Activated CD4-positive, alpha-beta memory T cell treated with anti-CD3 and anti-CD28 coated beads, Interleukin-2, amount 10 ng/mL, durations not matched to agents 7 days and 5 days (primary cell): ENCODE data around the gene ELMO3. TPM values are rescaled to one million over a fixed set of nuclear protein-coding genes. Genes with fewer than 3 reads are reported as not detected.

Source experiments
- CTCF ChIA-PET: fragments of 350-600 bp; sonication (Branson Sonifier 250); formaldehyde crosslinking; loops from one replicate; lab custom pipeline; 2021; ENCODE audit warnings: antibody characterized with exemption, inconsistent platforms; lab: Charles Lee
- POLR2A ChIA-PET: fragments of 350-600 bp; sonication (Branson Sonifier 250); formaldehyde crosslinking; loops from one replicate; lab custom pipeline; 2021; ENCODE audit warnings: antibody characterized with exemption; lab: Charles Lee
- DNase-seq: peaks from one replicate; pipeline ENCODE4 v3.0.0-alpha.2; 2020
- H3K27ac Mint-ChIP-seq: one replicate; pipeline ENCODE4 v1.8.0; 2021; ENCODE audit warnings: mild to moderate bottlenecking, mixed read lengths
- H3K27me3 Mint-ChIP-seq: one replicate; pipeline ENCODE4 v1.8.0; 2021; ENCODE audit warnings: mixed read lengths
- H3K36me3 Mint-ChIP-seq: one replicate; pipeline ENCODE4 v1.8.0; 2021; ENCODE audit warnings: low read depth, mixed read lengths
- H3K4me1 Mint-ChIP-seq: one replicate; pipeline ENCODE4 v1.8.0; 2021; ENCODE audit warnings: mixed read lengths
- H3K4me3 Mint-ChIP-seq: one replicate; pipeline ENCODE4 v1.8.0; 2021; ENCODE audit warnings: mild to moderate bottlenecking, mixed read lengths
- H3K9me3 Mint-ChIP-seq: one replicate; pipeline ENCODE4 v1.8.0; 2021; ENCODE audit warnings: mixed read lengths
- total RNA-seq, 2 experiments: library from RNA; stranded (reverse); gene quantifications; one replicate each; pipeline ENCODE4 v1.2.3, GENCODE V29; 2021

ELMO3 gene
- total RNA-seq, 2 experiments from 2014 or later: 7.3 to 8.3 TPM

- no peak overlapping the region for H3K4me3 Mint-ChIP-seq
- peaks cover 12% of the 10 kb centered on the region for H3K4me1 Mint-ChIP-seq
- H3K27ac Mint-ChIP-seq: no peak overlapping the region
- H3K9me3 Mint-ChIP-seq: no peaks in the 10 kb centered on the region
- DNase-seq: no peak
- CTCF ChIA-PET: no interaction called here
- H3K27me3 Mint-ChIP-seq: no peaks in the 10 kb centered on the region
- POLR2A ChIA-PET: interaction anchor here (1.2 kb wide), 1 partner anchor 9 kb away, joined by 3 read pairs; no protein-coding TSS in a partner anchor
- H3K36me3 Mint-ChIP-seq: no peaks in the 10 kb centered on the region
Measured at GRCh38 chr16:67216612-67217490, 17.9 kb downstream of the ELMO3 start.

DNA sequence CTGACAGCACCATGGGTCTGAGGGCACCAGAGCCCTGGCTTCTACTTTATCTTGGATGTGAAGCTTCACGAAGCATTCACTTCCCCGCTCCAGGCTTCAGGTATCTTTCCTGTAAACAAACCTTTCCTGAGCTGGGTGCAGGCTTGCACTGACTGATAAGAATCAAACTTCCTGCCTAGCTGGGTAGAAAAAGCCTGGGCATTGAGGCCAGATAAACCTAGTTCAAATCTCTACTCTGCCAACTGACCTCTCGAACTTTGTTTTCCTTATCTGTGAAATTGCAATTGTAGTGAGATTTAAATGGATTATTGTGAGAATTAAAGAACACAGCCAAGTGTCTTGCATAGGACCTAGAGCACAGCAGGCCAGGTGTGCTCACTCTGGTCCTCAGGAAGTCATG lies 25.1 kb downstream of the ELMO3 start:
- peak overlapping the region; percentile 67 for H3K27ac Mint-ChIP-seq
- POLR2A ChIA-PET: interaction anchor here (0.6 to 1.7 kb wide), 4 partner anchors 13 to 241 kb away, joined by 3 to 5 read pairs (median 3); partner anchors contain the start of gene FHOD1
- peaks cover 57% of the 10 kb centered on the region for H3K4me1 Mint-ChIP-seq

DNA sequence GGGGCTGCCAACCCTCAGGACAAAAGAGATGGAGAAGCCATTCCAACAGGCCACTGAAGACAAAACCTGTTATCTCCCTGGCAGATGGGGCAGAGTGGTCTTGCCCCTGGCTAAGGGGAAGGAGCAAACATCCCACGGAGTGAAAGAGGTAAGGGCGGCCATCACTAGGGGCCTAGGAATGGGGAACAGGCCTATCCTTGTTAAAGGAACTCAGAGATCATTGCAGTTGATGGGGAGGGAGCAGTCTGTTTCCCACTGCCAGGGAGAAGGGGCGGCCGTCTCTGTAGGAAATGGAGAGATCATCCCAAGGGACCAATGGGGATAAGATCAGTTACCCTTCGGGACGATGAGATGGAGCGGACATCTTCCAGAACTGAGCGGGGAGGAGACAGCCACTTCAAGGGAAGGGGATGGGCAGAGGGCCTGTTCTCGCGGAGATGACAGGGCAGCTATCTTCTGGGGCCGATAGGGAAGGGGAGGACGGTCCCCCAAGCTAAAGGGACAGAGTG lies 27.4 kb downstream of the ELMO3 start:
- Mint-ChIP-seq H3K27ac (peak overlapping the region; percentile 97), H3K4me1 (peaks cover 61% of the 10 kb centered on the region), H3K27me3 (no peaks in the 10 kb centered on the region), H3K36me3 (peaks cover 39% of the 10 kb centered on the region), H3K4me3 (peak overlapping the region; percentile 100), H3K9me3 (no peaks in the 10 kb centered on the region)
- CTCF ChIA-PET: interaction anchor here (0.8 to 6.2 kb wide), 17 partner anchors 10 to 272 kb away, joined by 3 to 58 read pairs (median 5); partner anchors contain the start of genes FBXL8, FHOD1, PLEKHG4 and TRADD
- DNase-seq: no peak
- POLR2A ChIA-PET: interaction anchor here (0.7 to 4.8 kb wide), 15 partner anchors 11 to 255 kb away, joined by 3 to 187 read pairs (median 4); partner anchors contain the start of genes ATP6V0D1, E2F4, FHOD1 and MATCAP1

More for the DNA sequence above, 25.1 kb downstream of the ELMO3 start:
- H3K27me3 Mint-ChIP-seq: no peaks in the 10 kb centered on the region
- CTCF ChIA-PET: interaction anchor here (1.8 to 6.2 kb wide), 2 partner anchors 22 to 176 kb away, joined by 4 to 58 read pairs; partner anchors contain the start of gene FHOD1
- peaks cover 15% of the 10 kb centered on the region for H3K36me3 Mint-ChIP-seq
- no peak for DNase-seq
- H3K9me3 Mint-ChIP-seq: no peaks in the 10 kb centered on the region
- no peak overlapping the region for H3K4me3 Mint-ChIP-seq

DNA sequence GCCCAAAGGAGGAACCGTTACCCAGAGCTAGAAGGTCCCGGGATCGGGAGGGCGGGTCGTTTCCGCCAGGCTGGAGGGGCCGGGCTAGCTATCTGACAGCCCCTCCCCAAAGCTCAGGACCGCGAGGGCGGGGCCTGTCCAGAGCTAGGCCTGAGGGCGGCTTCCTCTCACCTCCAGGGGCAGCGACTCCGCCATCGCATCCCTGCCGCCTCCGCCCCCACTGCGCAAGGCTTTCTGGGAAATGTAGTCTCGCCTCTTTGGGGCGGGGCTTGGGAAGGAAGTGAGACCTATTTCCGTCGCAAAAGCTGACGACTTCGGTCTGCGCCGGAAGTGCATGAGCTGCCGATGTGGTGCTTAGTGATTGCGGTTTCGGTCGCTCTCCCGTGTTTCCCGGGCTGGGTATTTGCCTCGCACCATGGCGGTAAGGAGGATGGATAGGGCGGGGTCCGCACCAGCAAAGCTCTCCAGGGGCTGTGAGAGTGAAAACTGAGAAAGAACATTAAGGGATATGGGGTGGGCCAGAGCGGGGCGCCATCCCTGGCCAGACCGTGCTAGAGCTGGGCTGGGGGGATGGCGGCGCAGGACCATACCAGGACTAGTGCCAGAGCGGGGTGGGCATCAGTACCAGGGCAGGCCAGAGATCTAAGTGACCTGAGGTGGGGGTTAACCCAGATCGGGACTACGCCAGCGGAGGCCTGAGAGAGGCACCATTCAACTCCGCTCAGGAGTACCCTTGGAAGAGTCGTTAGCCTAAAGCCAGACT lies 28.1 kb downstream of the ELMO3 start, which contains the start of gene TMEM208:
Gene TMEM208 (plus strand): TSS at position 327 of the 763 bp plus-strand sequence. CDS start 89 bp downstream, at position 416.
- Mint-ChIP-seq H3K27ac (peak within 1 kb of the TSS; percentile 97), H3K9me3 (no peaks in the 10 kb centered on the region), H3K4me1 (peaks cover 61% of the 10 kb centered on the region), H3K27me3 (no peaks in the 10 kb centered on the region), H3K4me3 (peak within 1 kb of the TSS; percentile 100), H3K36me3 (peaks cover 45% of the 10 kb centered on the region)
- CTCF ChIA-PET: interaction anchor here (0.7 to 6.2 kb wide), 21 partner anchors 9 to 273 kb away, joined by 3 to 58 read pairs (median 4); partner anchors contain the start of genes FBXL8, FHOD1, PLEKHG4 and TRADD
- POLR2A ChIA-PET: interaction anchor here (0.7 to 4.8 kb wide), 16 partner anchors 11 to 254 kb away, joined by 3 to 187 read pairs (median 4); partner anchors contain the start of genes ATP6V0D1, E2F4, FHOD1 and MATCAP1
- peak; percentile 99 for DNase-seq

- no peaks in the 10 kb centered on the region for H3K27me3 Mint-ChIP-seq
- peak overlapping the region; percentile 97 for H3K27ac Mint-ChIP-seq
- POLR2A ChIA-PET: interaction anchor here (1.0 to 4.8 kb wide), 13 partner anchors 12 to 254 kb away, joined by 3 to 187 read pairs (median 5); partner anchors contain the start of genes ATP6V0D1, E2F4, FHOD1 and MATCAP1
- H3K36me3 Mint-ChIP-seq: peaks cover 48% of the 10 kb centered on the region
- peak overlapping the region; percentile 100 for H3K4me3 Mint-ChIP-seq
- no peak for DNase-seq
- H3K9me3 Mint-ChIP-seq: no peaks in the 10 kb centered on the region
- peaks cover 61% of the 10 kb centered on the region for H3K4me1 Mint-ChIP-seq
- CTCF ChIA-PET: interaction anchor here (0.7 to 6.2 kb wide), 13 partner anchors 8 to 214 kb away, joined by 3 to 58 read pairs (median 5); partner anchors contain the start of genes FBXL8, FHOD1, PLEKHG4 and TRADD
Measured at GRCh38 chr16:67227567-67227921, 28.6 kb downstream of the ELMO3 start.

DNA sequence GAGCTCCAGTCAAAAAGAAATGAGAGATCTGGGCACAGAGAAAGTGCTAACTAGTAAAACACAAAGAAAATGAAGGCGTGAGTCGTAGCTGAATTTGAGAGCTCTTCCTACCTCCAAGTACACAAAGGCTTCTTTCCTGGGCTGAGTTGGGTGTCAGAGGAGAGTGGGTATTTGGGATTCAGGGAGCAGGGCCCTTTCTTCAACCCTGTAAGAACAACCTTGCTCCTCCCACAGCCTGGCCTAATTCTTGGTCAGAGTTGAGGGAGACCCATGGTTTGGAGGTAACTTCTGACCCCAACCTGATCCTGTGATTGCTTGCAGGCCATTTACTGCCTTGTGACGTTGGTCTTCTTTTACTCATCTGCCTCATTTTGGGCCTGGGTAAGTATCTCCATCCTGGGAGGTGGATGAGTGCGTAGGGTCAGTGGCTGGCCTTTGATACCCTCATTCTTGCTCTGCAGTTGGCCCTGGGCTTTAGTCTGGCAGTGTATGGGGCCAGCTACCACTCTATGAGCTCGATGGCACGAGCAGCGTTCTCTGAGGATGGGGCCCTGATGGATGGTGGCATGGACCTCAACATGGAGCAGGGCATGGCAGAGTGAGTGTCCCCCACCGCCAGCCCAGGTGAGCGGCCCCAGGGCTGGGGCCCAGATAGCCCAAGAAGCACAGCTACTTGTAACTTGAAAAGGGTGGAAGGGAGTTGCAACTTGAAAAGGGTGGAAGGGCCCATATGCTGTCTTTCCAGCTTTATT lies 29.3 kb downstream of the ELMO3 start:
- POLR2A ChIA-PET: interaction anchor here (1.0 to 4.8 kb wide), 4 partner anchors 13 to 69 kb away, joined by 4 to 187 read pairs (median 14); partner anchors contain the start of genes FHOD1 and SLC9A5
- CTCF ChIA-PET: interaction anchor here (0.7 to 6.2 kb wide), 10 partner anchors 8 to 200 kb away, joined by 3 to 58 read pairs (median 8); partner anchors contain the start of genes FBXL8, FHOD1, PLEKHG4 and TRADD

GRCh38 chr16:67228905-67229304 lies 30.0 kb downstream of the ELMO3 start:
- ChIA-PET CTCF (interaction anchor here (6.2 kb wide), 1 partner anchor 17 kb away, joined by 58 read pairs; the partner anchor contains the start of gene FHOD1), POLR2A (interaction anchor here (4.8 kb wide), 1 partner anchor 13 kb away, joined by 187 read pairs; the partner anchor contains the start of genes FHOD1 and SLC9A5)
- Mint-ChIP-seq H3K4me3 (peak overlapping the region; percentile 47), H3K27me3 (no peaks in the 10 kb centered on the region), H3K27ac (no peak overlapping the region), H3K9me3 (no peaks in the 10 kb centered on the region), H3K4me1 (peaks cover 51% of the 10 kb centered on the region), H3K36me3 (peaks cover 57% of the 10 kb centered on the region)
- DNase-seq: no peak

More for the DNA sequence above, 29.3 kb downstream of the ELMO3 start:
- peaks cover 57% of the 10 kb centered on the region for H3K4me1 Mint-ChIP-seq
- peak overlapping the region; percentile 100 for H3K4me3 Mint-ChIP-seq
- DNase-seq: no peak
- no peaks in the 10 kb centered on the region for H3K9me3 Mint-ChIP-seq
- no peaks in the 10 kb centered on the region for H3K27me3 Mint-ChIP-seq
- H3K27ac Mint-ChIP-seq: peak overlapping the region; percentile 97
- peaks cover 52% of the 10 kb centered on the region for H3K36me3 Mint-ChIP-seq

- Mint-ChIP-seq H3K27ac (no peak overlapping the region), H3K27me3 (no peaks in the 10 kb centered on the region), H3K4me3 (no peak overlapping the region), H3K4me1 (peaks cover 38% of the 10 kb centered on the region), H3K36me3 (peaks cover 65% of the 10 kb centered on the region), H3K9me3 (no peaks in the 10 kb centered on the region)
- no peak for DNase-seq
- ChIA-PET CTCF (no interaction called here), POLR2A (interaction anchor here (11.1 kb wide), 1 partner anchor 16 kb away, joined by 97 read pairs; the partner anchor contains the start of genes FHOD1 and SLC9A5)
Measured at GRCh38 chr16:67229906-67230808, 31.2 kb downstream of the ELMO3 start.

DNA sequence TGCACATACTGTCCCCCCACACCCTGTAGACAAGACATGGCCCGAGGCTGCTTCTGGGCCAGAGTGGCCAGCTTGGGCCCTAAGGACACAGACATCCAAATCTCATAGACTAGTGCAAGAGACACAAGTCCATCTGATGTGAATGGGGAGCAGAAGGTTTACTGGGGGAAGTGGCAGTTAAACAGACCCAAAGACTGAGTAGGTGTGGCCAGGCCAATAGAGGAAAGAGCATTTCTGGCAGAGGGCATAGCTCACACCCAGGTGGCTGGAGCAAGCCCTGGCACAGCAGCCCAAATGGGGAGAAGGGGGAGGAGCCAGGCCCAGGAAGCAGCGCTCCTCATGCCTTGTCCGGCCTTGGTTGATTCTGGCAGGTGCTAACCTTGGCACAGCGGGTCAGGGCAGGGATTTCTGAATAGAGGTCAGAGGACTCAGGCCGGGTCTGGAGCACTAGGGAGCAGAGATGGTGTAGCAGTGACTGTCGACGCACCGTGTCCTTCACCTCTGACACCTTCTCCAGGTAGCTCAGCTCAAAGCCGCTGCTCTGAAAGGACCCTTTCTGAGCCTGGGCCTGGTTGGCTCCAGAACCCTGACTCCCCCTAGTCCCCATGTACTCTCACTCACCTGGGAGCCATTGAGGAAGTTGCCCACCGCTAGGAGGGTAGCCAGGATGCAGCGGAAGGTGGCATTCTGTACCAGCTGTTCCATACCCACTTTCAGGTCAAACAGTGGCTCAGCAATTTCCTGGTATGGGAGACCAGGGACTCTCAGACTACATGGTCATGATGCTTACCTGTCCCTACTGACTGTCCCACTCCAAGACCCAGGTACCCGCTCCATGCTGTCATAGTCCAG lies 32.1 kb downstream of the ELMO3 start:
- ChIA-PET CTCF (no interaction called here), POLR2A (interaction anchor here (0.5 to 11.1 kb wide), 2 partner anchors 15 to 36 kb away, joined by 3 to 97 read pairs; partner anchors contain the start of genes FHOD1 and SLC9A5)
- no peak for DNase-seq
- Mint-ChIP-seq H3K4me3 (no peak overlapping the region), H3K27ac (no peak overlapping the region), H3K27me3 (no peaks in the 10 kb centered on the region), H3K9me3 (no peaks in the 10 kb centered on the region), H3K36me3 (peaks cover 71% of the 10 kb centered on the region), H3K4me1 (peaks cover 35% of the 10 kb centered on the region)

GRCh38 chr16:67233596-67233995 lies 34.7 kb downstream of the ELMO3 start:
- DNase-seq: no peak
- Mint-ChIP-seq H3K27me3 (no peaks in the 10 kb centered on the region), H3K36me3 (peaks cover 83% of the 10 kb centered on the region), H3K27ac (no peak overlapping the region), H3K4me1 (peaks cover 35% of the 10 kb centered on the region), H3K9me3 (no peaks in the 10 kb centered on the region), H3K4me3 (no peak overlapping the region)
- ChIA-PET CTCF (no interaction called here), POLR2A (interaction anchor here (0.8 to 11.1 kb wide), 2 partner anchors 13 to 25 kb away, joined by 4 to 97 read pairs; partner anchors contain the start of genes FHOD1 and SLC9A5)
